Measurements from ENCODE around the gene FHIT. TPM values are rescaled to one million over a fixed set of nuclear protein-coding genes. Genes with fewer than 3 reads are reported as not detected.

Gene FHIT
- total RNA-seq, 1 donor from 2014 or later: 11.7 TPM

DNA sequence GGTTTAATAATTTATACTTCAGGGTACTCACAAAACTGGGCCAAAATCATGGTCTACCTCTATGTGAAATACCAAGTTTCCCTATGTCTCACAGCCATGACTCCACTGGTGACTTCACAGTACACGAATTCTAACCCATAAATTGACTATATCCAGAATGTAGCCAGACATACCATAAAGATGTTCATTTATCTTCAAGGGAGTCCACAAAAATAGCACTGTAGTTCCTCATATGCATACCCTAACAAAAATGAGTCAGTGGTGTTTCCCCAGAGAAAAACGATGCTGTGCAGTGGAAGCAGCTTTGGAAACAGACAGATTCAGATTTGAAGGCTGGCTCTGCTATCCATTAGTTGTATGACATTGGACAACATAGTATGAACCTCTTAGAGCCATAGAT is 438.8 kb downstream of the FHIT start:
- Mint-ChIP-seq H3K27ac (no peak overlapping the region), H3K36me3 (no peaks in the 10 kb centered on the region), H3K9me3 (no peaks in the 10 kb centered on the region), H3K4me3 (no peak overlapping the region), H3K27me3 (no peaks in the 10 kb centered on the region), H3K4me1 (ENCODE audit: unreplicated experiment) (peaks cover 12% of the 10 kb centered on the region)
- DNase-seq (ENCODE audit: extremely low spot score, unreplicated experiment): no peak
- TF ChIP-seq, protein P1, sequence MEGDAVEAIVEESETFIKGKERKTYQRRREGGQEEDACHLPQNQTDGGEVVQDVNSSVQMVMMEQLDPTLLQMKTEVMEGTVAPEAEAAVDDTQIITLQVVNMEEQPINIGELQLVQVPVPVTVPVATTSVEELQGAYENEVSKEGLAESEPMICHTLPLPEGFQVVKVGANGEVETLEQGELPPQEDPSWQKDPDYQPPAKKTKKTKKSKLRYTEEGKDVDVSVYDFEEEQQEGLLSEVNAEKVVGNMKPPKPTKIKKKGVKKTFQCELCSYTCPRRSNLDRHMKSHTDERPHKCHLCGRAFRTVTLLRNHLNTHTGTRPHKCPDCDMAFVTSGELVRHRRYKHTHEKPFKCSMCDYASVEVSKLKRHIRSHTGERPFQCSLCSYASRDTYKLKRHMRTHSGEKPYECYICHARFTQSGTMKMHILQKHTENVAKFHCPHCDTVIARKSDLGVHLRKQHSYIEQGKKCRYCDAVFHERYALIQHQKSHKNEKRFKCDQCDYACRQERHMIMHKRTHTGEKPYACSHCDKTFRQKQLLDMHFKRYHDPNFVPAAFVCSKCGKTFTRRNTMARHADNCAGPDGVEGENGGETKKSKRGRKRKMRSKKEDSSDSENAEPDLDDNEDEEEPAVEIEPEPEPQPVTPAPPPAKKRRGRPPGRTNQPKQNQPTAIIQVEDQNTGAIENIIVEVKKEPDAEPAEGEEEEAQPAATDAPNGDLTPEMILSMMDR (conservative IDR thresholded peaks at IDR 0.05): no peak

DNA sequence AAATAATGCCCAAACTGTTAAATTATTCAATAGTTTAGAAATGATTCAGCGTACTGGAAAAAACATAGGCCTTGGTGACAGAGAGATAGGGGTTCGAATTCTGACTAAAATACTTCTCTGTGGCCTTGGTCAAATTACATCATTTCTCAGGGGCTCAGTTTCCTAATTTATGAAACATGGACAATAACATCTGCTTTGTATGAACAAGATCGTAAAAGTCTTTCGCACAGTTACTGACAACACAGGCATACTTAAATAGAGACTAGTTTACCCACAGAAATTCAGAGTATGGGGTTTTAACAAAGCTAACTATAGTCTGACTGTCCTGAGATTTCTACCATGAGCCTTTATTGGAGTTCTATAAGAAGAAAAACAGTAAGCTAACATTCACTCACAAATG is 440.4 kb downstream of the FHIT start:
- H3K4me1 Mint-ChIP-seq (ENCODE audit: unreplicated experiment): peaks cover 12% of the 10 kb centered on the region
- no peaks in the 10 kb centered on the region for H3K36me3 Mint-ChIP-seq
- no peak for DNase-seq (ENCODE audit: extremely low spot score, unreplicated experiment)
- TF ChIP-seq, protein P1 (conservative IDR thresholded peaks at IDR 0.05): no peak
- no peak overlapping the region for H3K4me3 Mint-ChIP-seq
- H3K27ac Mint-ChIP-seq: no peak overlapping the region
- no peaks in the 10 kb centered on the region for H3K27me3 Mint-ChIP-seq
- H3K9me3 Mint-ChIP-seq: no peaks in the 10 kb centered on the region

DNA sequence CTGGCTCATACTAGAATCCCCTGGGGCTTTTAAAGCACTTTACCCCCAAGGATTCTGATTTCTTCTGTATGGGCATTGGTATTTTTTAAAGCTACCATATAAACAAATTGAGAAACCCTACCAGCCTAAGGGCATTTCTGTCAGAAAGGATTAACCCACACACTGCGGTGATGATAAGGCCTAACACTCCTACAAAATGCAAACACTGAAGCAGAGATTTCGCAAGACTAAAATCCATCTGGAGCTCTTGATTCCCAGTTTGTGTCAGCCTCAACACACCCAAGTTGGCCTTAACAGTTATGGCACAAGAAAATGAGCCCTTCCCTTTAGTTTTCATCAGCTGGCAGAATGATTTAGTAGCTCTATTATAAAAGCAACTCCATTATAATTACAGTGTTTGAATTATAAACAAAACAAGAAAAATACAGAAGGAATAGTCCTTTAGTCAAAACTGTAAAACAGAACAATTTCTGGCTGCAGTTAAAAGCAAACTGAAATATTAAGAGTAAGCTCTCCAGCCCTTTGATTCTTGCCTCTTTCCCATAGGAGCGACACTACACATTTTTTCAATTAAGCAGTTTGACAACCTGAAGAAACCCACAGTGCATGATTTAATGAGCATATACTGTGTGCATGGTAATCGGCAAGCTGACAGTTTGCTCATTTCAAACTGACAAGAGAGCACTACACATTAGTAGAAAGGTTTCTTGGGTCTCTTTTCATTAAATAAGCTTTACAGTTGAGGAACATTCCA is 441.2 kb downstream of the FHIT start:
- Mint-ChIP-seq H3K27me3 (no peaks in the 10 kb centered on the region), H3K4me1 (ENCODE audit: unreplicated experiment) (peaks cover 12% of the 10 kb centered on the region), H3K9me3 (no peaks in the 10 kb centered on the region), H3K4me3 (no peak overlapping the region), H3K27ac (no peak overlapping the region), H3K36me3 (no peaks in the 10 kb centered on the region)
- DNase-seq (ENCODE audit: extremely low spot score, unreplicated experiment): no peak
- TF ChIP-seq, protein P1 (conservative IDR thresholded peaks at IDR 0.05): no peak

DNA sequence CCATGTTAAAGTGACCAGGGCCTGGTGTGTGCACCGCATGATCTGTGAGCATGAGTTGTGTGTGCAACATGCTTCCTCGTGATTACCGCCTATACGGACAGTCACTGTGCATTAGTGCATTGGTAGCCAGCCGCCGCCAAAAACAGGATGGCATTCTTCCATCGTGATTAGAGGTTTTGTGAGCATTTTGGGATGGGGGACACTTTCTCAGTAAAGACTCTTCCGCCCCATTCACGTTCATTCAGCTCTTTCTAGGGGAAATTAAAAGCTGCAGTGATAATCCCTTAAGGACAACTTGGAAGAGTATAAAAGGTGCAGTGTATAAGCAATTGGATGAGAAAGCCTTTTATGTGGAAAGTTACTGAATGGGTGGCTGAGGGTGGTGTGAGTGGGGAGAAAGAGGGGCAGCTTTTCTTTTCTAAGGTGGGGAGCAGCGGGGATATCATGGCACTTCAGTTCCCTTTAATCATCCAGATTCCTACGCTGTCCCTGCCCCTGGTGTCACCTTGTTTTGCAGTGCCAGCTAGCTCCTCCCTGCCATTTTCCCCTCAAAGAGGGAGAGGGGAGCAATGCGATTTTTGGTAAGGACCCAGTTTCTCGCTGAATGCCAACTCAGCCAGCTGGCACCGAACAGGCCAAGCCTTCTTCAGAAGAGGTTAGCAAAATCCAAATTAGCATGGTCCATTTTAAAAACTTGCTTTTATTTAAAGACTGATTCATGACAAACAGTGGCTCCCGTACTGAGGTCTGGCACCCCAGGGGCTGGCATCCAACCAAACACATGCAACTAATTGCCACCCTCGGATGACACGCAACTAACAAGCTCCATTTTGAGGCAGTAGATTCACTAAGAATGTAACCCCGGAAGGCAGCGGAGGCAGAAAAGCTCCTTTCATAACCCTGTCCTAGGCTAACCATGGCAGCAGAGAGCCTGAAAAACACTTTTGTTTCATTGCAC is 447.8 kb downstream of the FHIT start:
- no peaks in the 10 kb centered on the region for H3K4me1 Mint-ChIP-seq (ENCODE audit: unreplicated experiment)
- TF ChIP-seq, protein P1 (conservative IDR thresholded peaks at IDR 0.05): no peak
- H3K36me3 Mint-ChIP-seq: peaks cover 3% of the 10 kb centered on the region
- H3K9me3 Mint-ChIP-seq: no peaks in the 10 kb centered on the region
- no peak overlapping the region for H3K4me3 Mint-ChIP-seq
- no peak for DNase-seq (ENCODE audit: extremely low spot score, unreplicated experiment)
- no peaks in the 10 kb centered on the region for H3K27me3 Mint-ChIP-seq
- no peak overlapping the region for H3K27ac Mint-ChIP-seq

DNA sequence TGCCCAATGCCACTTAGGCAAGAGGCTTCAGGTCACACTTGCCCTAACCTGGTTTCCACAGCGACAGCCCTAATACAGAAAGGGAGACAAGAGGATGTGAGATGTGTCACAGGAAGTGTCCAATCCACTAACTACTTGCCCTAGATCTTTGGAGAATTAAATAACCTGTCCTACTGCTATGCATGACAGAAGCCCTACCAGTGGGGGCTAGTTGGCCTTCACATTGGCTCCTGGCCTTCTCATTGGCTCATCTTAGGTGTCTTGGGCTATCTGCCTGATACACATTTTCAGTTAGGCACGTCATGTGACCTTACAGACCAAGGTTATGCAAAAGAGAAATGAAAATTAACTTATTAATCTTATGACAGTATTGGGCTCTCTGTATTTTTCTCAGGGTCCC is 449.9 kb downstream of the FHIT start:
- H3K9me3 Mint-ChIP-seq: no peaks in the 10 kb centered on the region

More for the DNA sequence above, 449.9 kb downstream of the FHIT start:
- peaks cover 3% of the 10 kb centered on the region for H3K36me3 Mint-ChIP-seq
- no peaks in the 10 kb centered on the region for H3K27me3 Mint-ChIP-seq
- no peak overlapping the region for H3K27ac Mint-ChIP-seq
- H3K4me3 Mint-ChIP-seq: no peak overlapping the region
- no peaks in the 10 kb centered on the region for H3K4me1 Mint-ChIP-seq (ENCODE audit: unreplicated experiment)
- DNase-seq (ENCODE audit: extremely low spot score, unreplicated experiment): no peak
- TF ChIP-seq, protein P1 (conservative IDR thresholded peaks at IDR 0.05): no peak
